HCT116 (cell line): Measurements from ENCODE around the gene CORO7. TPM values are rescaled to one million over a fixed set of nuclear protein-coding genes. Genes with fewer than 3 reads are reported as not detected.

ENCODE experiments used
- ATAC-seq: fragments of 200-7000 bp; cut with Tn5 transposase; 2 replicates; pipeline ENCODE4 v1.9.1; 2020; ENCODE audit warnings: mild to moderate bottlenecking, moderate library complexity
- BruUV-seq: library from RNA; stranded (reverse); fragments of 400-500 nt; replicated peaks from 2 replicates; lab custom pipeline; 2021; lab: Mats Ljungman, UMichigan
- CTCF ChIA-PET: fragments of 300-600 bp; sonication (Branson Sonifier 250); formaldehyde crosslinking; loops from one replicate; lab custom pipeline; 2021; ENCODE audit warnings: antibody characterized with exemption; lab: Charles Lee
- POLR2A ChIA-PET: fragments of 300-600, 350-600 bp; sonication (Branson Sonifier 250); formaldehyde crosslinking; loops from one replicate; lab custom pipeline; 2021; ENCODE audit warnings: antibody characterized with exemption; lab: Charles Lee
- RAD21 ChIA-PET, 2 experiments: fragments of 300-600 bp; sonication (Branson Sonifier 250); formaldehyde crosslinking; loops; one replicate each; lab custom pipeline; 2023; ENCODE audit warnings: low total read pairs in 2 of 2; ENCODE audit not compliant: uncharacterized antibody in 2 of 2, unreplicated experiment in 2 of 2, low non-redundant PET in 1 of 2; lab: Charles Lee
- DNase-seq: peaks from one replicate; pipeline ENCODE4 v3.0.0-alpha.2; 2010; ENCODE audit warnings: low read depth, low spot score
- H2AFZ ChIP-seq: fragments of 200-600 bp; shearing (Covaris generic), sonication (generic); 2 replicates; pipeline ENCODE4 v1.6.1; 2017; ENCODE audit warnings: low read depth, mixed run types, mixed read lengths, antibody characterized with exemption, low read length; ENCODE audit not compliant: poor library complexity, severe bottlenecking
- H3K27ac ChIP-seq: 2 replicates; pipeline ENCODE4 v1.5.1; 2012; ENCODE audit warnings: low read depth, low read length
- H3K27me3 ChIP-seq: fragments of 200-600 bp; sonication (generic); 2 replicates; pipeline ENCODE4 v1.6.1; 2016; ENCODE audit warnings: mixed run types, low read length, mixed read lengths; ENCODE audit not compliant: insufficient read depth
- H3K36me3 ChIP-seq, 2 experiments: fragments of 200-500 bp in 1 of 2; fragments of 200-600 bp in 1 of 2; sonication (Bioruptor generic) in 1 of 2; sonication (generic) in 1 of 2; 2 replicates each; pipeline versions ENCODE4 v1.5.1 to v1.6.1; 2014 to 2016; ENCODE audit warnings: low read length in 2 of 2, inconsistent platforms in 1 of 2, mixed read lengths in 1 of 2, mixed run types in 1 of 2; ENCODE audit not compliant: insufficient read depth in 2 of 2, control insufficient read depth in 1 of 2
- H3K4me1 ChIP-seq, 2 experiments: fragments of 200-600 bp in 1 of 2; sonication (generic) in 1 of 2; 2 replicates each; pipeline versions ENCODE4 v1.5.1 to v1.6.1; 2012 to 2017; ENCODE audit warnings: low read length in 2 of 2, inconsistent platforms in 1 of 2, mild to moderate bottlenecking in 1 of 2, mixed read lengths in 1 of 2, mixed run types in 1 of 2, moderate library complexity in 1 of 2; ENCODE audit not compliant: insufficient read depth in 2 of 2, control insufficient read depth in 1 of 2
- H3K4me2 ChIP-seq: fragments of 200-600 bp; sonication (generic); 2 replicates; pipeline ENCODE4 v1.6.1; 2017; ENCODE audit warnings: mixed run types, low read length, mixed read lengths
- H3K4me3 ChIP-seq, 2 experiments: fragments of 200-600 bp in 1 of 2; sonication (generic) in 1 of 2; replicated peaks in 1 of 2; 2 replicates each; pipeline ENCODE4 v1.5.1; 2011 to 2016; ENCODE audit warnings: low read length in 2 of 2, control low read depth in 1 of 2, low read depth in 1 of 2, mild to moderate bottlenecking in 1 of 2, mixed read lengths in 1 of 2, mixed run types in 1 of 2
- H3K79me2 ChIP-seq: fragments of 200-600 bp; sonication (generic); 2 replicates; pipeline ENCODE4 v1.6.1; 2017; ENCODE audit warnings: mild to moderate bottlenecking, mixed run types, low read length, moderate library complexity, mixed read lengths; ENCODE audit not compliant: insufficient read depth
- H3K9ac ChIP-seq: fragments of 200-600 bp; sonication (generic); 2 replicates; pipeline ENCODE4 v1.6.1; 2016; ENCODE audit warnings: low read length, mixed read lengths
- H3K9me2 ChIP-seq: fragments of 200-600 bp; sonication (generic), shearing (Covaris generic); 2 replicates; pipeline ENCODE4 v1.6.1; 2017; ENCODE audit warnings: mixed run types, mild to moderate bottlenecking, moderate library complexity; ENCODE audit not compliant: insufficient read depth
- H3K9me3 ChIP-seq, 2 experiments: fragments of 200-500 bp in 1 of 2; fragments of 200-600 bp in 1 of 2; sonication (Bioruptor generic) in 1 of 2; sonication (generic) in 1 of 2; 2 replicates each; pipeline ENCODE4 v1.6.1; 2014 to 2017; ENCODE audit warnings: low read length in 2 of 2, mixed read lengths in 2 of 2, inconsistent platforms in 1 of 2, low read depth in 1 of 2, mild to moderate bottlenecking in 1 of 2, mixed run types in 1 of 2, moderate library complexity in 1 of 2; ENCODE audit not compliant: control insufficient read depth in 1 of 2, insufficient read depth in 1 of 2
- H4K20me1 ChIP-seq: fragments of 200-600 bp; sonication (generic), shearing (Covaris generic); 2 replicates; pipeline ENCODE4 v1.6.1; 2017; ENCODE audit warnings: mixed run types, mild to moderate bottlenecking, moderate library complexity; ENCODE audit not compliant: insufficient read depth
- CEBPB ChIP-seq: IDR thresholded peaks from 2 replicates; pipeline ENCODE4 v1.6.1; 2012; ENCODE audit warnings: low read depth
- EGR1 ChIP-seq: IDR thresholded peaks from 2 replicates; pipeline ENCODE4 v1.6.1; 2012; ENCODE audit warnings: low read depth
- ELF1 ChIP-seq: IDR thresholded peaks from 2 replicates; pipeline ENCODE4 v1.6.1; 2012; ENCODE audit warnings: low read depth, borderline replicate concordance
- FOSL1 ChIP-seq: IDR thresholded peaks from 2 replicates; pipeline ENCODE4 v1.6.1; 2012; ENCODE audit warnings: low read depth
- POLR2A ChIP-seq: IDR thresholded peaks from 2 replicates; pipeline ENCODE4 v1.7.0; 2011; ENCODE audit warnings: borderline replicate concordance; ENCODE audit not compliant: insufficient read depth, insufficient read length; ENCODE audit errors: extremely low read depth
- RAD21 ChIP-seq: IDR thresholded peaks from 2 replicates; pipeline ENCODE4 v1.6.1; 2012; ENCODE audit warnings: low read depth, mild to moderate bottlenecking
- SIN3A ChIP-seq: IDR thresholded peaks from 2 replicates; pipeline ENCODE4 v1.6.1; 2012; ENCODE audit warnings: low read depth
- SP1 ChIP-seq: IDR thresholded peaks from 2 replicates; pipeline ENCODE4 v1.6.1; 2012; ENCODE audit warnings: low read depth
- SRF ChIP-seq: IDR thresholded peaks from 2 replicates; pipeline ENCODE4 v1.6.1; 2012; ENCODE audit warnings: low read depth
- ZBTB33 ChIP-seq: IDR thresholded peaks from 2 replicates; pipeline ENCODE4 v1.6.1; 2011; ENCODE audit warnings: mild to moderate bottlenecking, low read length, moderate library complexity; ENCODE audit not compliant: insufficient replicate concordance; ENCODE audit errors: extremely low read depth
- ZNF274 ChIP-seq: fragments of 200-500 bp; sonication (Bioruptor generic); IDR thresholded peaks from 2 replicates; pipeline ENCODE4 v1.6.1; 2014; ENCODE audit warnings: mild to moderate bottlenecking, low read depth, low read length, inconsistent platforms
- intact Hi-C: fragments of 100-400 bp; cut with micrococcal nuclease; formaldehyde crosslinking; loops from 2 replicates; pipeline ENCODE4 v1.10.0; 2022
- total RNA-seq: library from RNA; stranded (reverse); gene quantifications from one replicate; pipeline ENCODE4 v1.2.1, GENCODE V29; 2021; ENCODE audit not compliant: unreplicated experiment
- TF ChIP-seq, protein P1 (sequence below), 3 experiments: fragments of 200-600 bp in 1 of 3; sonication (generic) in 1 of 3; IDR thresholded peaks in 2 of 3; conservative IDR thresholded peaks in 1 of 3; 2 replicates each; pipeline ENCODE4 v1.5.1; 2012 to 2017; ENCODE audit warnings: low read depth in 2 of 3, low read length in 2 of 3, antibody characterized with exemption in 1 of 3, borderline replicate concordance in 1 of 3, control low read depth in 1 of 3, mild to moderate bottlenecking in 1 of 3, mixed read lengths in 1 of 3, mixed run types in 1 of 3, moderate library complexity in 1 of 3; ENCODE audit not compliant: insufficient read depth in 1 of 3
- TF ChIP-seq, protein P2 (sequence below): IDR thresholded peaks from 2 replicates; pipeline ENCODE4 v1.6.1; 2012; ENCODE audit warnings: low read depth

CORO7 gene
- total RNA-seq, 1 experiment from 2014 or later = 21.3 TPM

DNA sequence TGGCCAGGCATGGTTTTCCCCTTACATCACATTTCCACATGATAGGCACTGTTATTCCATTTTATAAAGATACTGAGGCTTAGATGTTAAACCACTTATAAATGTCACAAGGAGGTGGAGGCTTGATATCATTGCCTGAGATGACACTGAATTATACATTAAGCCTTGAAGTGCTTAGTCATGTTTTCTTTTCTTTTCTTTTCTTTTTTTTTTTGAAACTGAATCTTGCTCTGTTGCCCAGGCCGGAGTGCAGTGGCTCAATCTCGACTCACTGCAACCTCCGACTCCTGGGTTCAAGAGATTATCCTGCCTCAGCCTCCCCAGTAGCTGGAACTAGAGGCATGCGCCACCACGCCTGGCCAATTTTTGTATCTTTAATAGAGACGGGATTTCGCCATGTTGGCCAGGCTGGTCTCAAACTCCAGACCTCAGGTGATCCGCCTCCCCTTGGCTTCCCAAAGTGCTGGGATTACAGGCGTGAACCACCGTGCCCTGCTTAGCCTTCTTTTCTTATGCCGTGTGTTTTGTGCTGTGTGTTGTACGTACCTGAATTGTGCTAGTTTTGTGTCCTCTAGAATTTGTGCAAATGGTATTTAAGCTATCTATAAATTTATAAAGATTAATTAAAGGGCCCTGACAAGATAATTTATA, 10.5 kb upstream of the CORO7 start:
- RAD21 ChIA-PET = no interaction called here
- intact Hi-C loops = loop anchor here (10.0 kb wide), 1 partner anchor 188 kb away; the partner anchor contains the start of gene UBALD1
- BruUV-seq = TSS peak; percentile 57
- Histone ChIP-seq H3K27me3 (no peaks in the 10 kb centered on the region), H3K4me2 (peak overlapping the region; percentile 100), H3K27ac (peak overlapping the region; percentile 96; the same call in 1 of the 2 replicates), H2AFZ (no peak overlapping the region), H3K79me2 (peaks cover 64% of the 10 kb centered on the region), H3K4me1 (peaks cover 7 to 18% of the 10 kb centered on the region in 2 experiments), H4K20me1 (no peaks in the 10 kb centered on the region), H3K4me3 (peak overlapping the region; percentile 95 to 97), H3K9ac (peak overlapping the region; percentile 99), H3K9me3 (no peaks in the 10 kb centered on the region), H3K36me3 (peaks cover 2 to 23% of the 10 kb centered on the region in 2 experiments; a peak in 1 of 4 replicates), H3K9me2 (no peaks in the 10 kb centered on the region)
- no peak for DNase-seq
- no peak for ATAC-seq
- TF ChIP-seq EGR1 = no peak
- TF ChIP-seq FOSL1 = no peak
- TF ChIP-seq RAD21 = no peak
- TF ChIP-seq, protein P1, sequence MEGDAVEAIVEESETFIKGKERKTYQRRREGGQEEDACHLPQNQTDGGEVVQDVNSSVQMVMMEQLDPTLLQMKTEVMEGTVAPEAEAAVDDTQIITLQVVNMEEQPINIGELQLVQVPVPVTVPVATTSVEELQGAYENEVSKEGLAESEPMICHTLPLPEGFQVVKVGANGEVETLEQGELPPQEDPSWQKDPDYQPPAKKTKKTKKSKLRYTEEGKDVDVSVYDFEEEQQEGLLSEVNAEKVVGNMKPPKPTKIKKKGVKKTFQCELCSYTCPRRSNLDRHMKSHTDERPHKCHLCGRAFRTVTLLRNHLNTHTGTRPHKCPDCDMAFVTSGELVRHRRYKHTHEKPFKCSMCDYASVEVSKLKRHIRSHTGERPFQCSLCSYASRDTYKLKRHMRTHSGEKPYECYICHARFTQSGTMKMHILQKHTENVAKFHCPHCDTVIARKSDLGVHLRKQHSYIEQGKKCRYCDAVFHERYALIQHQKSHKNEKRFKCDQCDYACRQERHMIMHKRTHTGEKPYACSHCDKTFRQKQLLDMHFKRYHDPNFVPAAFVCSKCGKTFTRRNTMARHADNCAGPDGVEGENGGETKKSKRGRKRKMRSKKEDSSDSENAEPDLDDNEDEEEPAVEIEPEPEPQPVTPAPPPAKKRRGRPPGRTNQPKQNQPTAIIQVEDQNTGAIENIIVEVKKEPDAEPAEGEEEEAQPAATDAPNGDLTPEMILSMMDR (IDR thresholded peaks at IDR 0.05 in 2 of 3, conservative IDR thresholded peaks at IDR 0.05 in 1 of 3; ENCODE audit: borderline replicate concordance in 1 of 3, insufficient read depth in 1 of 3, low read depth in 2 of 3, low read length in 2 of 3) = no peak
- TF ChIP-seq CEBPB = no peak
- TF ChIP-seq ELF1 = no peak
- TF ChIP-seq, protein P2, sequence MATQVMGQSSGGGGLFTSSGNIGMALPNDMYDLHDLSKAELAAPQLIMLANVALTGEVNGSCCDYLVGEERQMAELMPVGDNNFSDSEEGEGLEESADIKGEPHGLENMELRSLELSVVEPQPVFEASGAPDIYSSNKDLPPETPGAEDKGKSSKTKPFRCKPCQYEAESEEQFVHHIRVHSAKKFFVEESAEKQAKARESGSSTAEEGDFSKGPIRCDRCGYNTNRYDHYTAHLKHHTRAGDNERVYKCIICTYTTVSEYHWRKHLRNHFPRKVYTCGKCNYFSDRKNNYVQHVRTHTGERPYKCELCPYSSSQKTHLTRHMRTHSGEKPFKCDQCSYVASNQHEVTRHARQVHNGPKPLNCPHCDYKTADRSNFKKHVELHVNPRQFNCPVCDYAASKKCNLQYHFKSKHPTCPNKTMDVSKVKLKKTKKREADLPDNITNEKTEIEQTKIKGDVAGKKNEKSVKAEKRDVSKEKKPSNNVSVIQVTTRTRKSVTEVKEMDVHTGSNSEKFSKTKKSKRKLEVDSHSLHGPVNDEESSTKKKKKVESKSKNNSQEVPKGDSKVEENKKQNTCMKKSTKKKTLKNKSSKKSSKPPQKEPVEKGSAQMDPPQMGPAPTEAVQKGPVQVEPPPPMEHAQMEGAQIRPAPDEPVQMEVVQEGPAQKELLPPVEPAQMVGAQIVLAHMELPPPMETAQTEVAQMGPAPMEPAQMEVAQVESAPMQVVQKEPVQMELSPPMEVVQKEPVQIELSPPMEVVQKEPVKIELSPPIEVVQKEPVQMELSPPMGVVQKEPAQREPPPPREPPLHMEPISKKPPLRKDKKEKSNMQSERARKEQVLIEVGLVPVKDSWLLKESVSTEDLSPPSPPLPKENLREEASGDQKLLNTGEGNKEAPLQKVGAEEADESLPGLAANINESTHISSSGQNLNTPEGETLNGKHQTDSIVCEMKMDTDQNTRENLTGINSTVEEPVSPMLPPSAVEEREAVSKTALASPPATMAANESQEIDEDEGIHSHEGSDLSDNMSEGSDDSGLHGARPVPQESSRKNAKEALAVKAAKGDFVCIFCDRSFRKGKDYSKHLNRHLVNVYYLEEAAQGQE = no peak
- no peak for TF ChIP-seq SRF
- TF ChIP-seq ZNF274 = no peak
- no peak for TF ChIP-seq SIN3A
- no peak for TF ChIP-seq ZBTB33
- TF ChIP-seq POLR2A = no peak
- TF ChIP-seq SP1 = no peak
- POLR2A ChIA-PET = no interaction called here
- CTCF ChIA-PET = no interaction called here
